Measurements from ENCODE around the gene PTPRO.

PTPRO gene

DNA sequence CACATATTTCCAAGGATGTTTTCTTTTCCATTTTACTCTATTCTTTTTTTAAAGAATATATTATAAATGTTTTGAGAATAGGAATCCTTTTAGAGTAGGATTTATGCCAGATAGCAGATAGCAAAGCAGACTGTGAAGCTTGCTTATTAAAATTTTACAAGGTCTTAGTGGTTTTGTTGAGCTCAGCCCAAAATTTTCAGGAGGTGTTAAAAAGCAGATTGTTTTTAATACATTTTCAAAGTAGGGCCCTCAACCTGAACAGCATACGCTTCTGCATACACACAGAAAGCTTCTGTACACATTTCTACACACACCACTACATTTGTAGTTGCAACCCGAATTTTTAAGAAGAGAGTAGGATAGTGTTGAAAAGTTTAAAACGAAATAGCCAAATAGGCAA is 315.9 kb downstream of the PTPRO start:
- DNase-seq (ENCODE audit: low read depth, low spot score), result no peak

DNA sequence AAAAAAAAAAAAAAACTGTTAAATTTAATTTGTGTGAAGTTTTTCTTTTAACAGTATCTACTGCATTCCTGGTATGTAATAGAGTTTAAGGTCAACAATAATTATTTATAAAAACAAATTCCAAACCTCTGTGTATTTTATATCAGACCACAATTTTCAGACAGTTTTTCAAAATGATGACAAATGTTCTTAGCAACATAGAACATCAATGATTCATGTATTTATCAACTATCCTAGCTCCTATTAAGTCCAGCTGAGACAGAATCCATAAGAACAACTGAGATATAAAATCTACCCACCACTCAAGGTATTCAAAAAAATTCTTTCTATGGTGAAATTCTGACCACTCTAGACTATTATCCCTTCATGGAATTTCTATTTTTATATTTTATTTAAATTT is 322.4 kb downstream of the PTPRO start:
- DNase-seq (ENCODE audit: low read depth, low spot score), result no peak

DNA sequence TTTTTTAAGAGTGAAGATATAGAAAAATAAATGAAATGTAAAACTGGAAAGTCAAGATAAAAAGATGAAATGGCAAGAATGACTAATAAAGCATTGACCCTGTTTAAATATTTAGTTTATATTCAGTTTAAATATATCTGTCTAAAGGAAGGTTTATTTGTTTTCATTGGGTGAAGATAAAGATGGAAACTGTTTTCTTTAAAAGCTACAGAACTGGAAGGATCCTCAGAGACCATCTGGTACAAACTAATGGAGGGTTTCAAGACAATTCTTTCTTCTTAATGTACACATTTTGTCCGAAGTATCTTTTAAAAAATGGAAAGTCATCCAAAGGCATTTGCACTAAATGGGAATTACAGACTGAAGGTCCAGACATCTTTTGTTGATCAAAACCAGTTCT is 324.3 kb downstream of the PTPRO start:
- no peak for DNase-seq (ENCODE audit: low read depth, low spot score)

Measured in astrocyte of the hippocampus (primary cell).